ENCODE data around the gene SIK3.

GRCh38 chr11:116955949-116956348, 142.3 kb downstream of the SIK3 start:
- no peak for TF ChIP-seq REST (IDR thresholded peaks at IDR 0.05; ENCODE audit: insufficient read depth in 1 of 2, low read depth in 2 of 2, low read length in 2 of 2)
- no peak for TF ChIP-seq POLR2AphosphoS5 (IDR thresholded peaks at IDR 0.05; ENCODE audit: low read depth, low read length)
- no peak for TF ChIP-seq SIN3A (IDR thresholded peaks at IDR 0.05; ENCODE audit: borderline replicate concordance, insufficient read depth, low read length)
- no peak for TF ChIP-seq TAF1 (IDR thresholded peaks at IDR 0.05; ENCODE audit: borderline replicate concordance, insufficient read depth, low read length)
